HL-60 (cell line): ENCODE results near the gene IL17B.

Source experiments
- DNase-seq, 2 experiments: peaks; one replicate each; pipeline ENCODE4 v3.0.0-alpha.2; 2010 to 2020; ENCODE audit warnings: low read depth in 1 of 2, low spot score in 1 of 2
- H3K27ac ChIP-seq: fragments of 250-450 bp; sonication (Bioruptor Pico); replicated peaks from 2 replicates; pipeline ENCODE4 v1.5.1; 2020; ENCODE audit warnings: mild to moderate bottlenecking, moderate library complexity
- H3K27me3 ChIP-seq: fragments of 250-450 bp; sonication (Bioruptor Pico); 2 replicates; pipeline ENCODE4 v1.5.1; 2021; ENCODE audit warnings: mild to moderate bottlenecking, moderate library complexity; ENCODE audit not compliant: insufficient read depth, poor library complexity, severe bottlenecking
- H3K4me3 ChIP-seq: replicated peaks from 2 replicates; pipeline ENCODE4 v1.5.1; 2011; ENCODE audit warnings: mild to moderate bottlenecking, control low read depth, low read length; ENCODE audit not compliant: insufficient read depth
- CTCF ChIP-seq: IDR thresholded peaks from one replicate; pipeline ENCODE4 v1.5.1; 2011; ENCODE audit warnings: low read length, control low read depth, inconsistent platforms; ENCODE audit not compliant: insufficient read depth
- GABPA ChIP-seq: IDR thresholded peaks from 2 replicates; pipeline ENCODE4 v1.6.1; 2012; ENCODE audit warnings: low read depth
- POLR2AphosphoS5 ChIP-seq: IDR thresholded peaks from 2 replicates; pipeline ENCODE4 v1.6.1; 2012; ENCODE audit warnings: low read depth
- SPI1 ChIP-seq: IDR thresholded peaks from 2 replicates; pipeline ENCODE4 v1.6.1; 2012; ENCODE audit warnings: low read depth, mild to moderate bottlenecking, borderline replicate concordance
- TF ChIP-seq, protein P1 (sequence below): IDR thresholded peaks from 2 replicates; pipeline ENCODE4 v1.6.1; 2012; ENCODE audit warnings: low read depth; ENCODE audit not compliant: insufficient replicate concordance

IL17B gene

GRCh38 chr5:149352169-149352568, 26.9 kb downstream of the IL17B start:
- H3K27ac ChIP-seq = no peak overlapping the region
- TF ChIP-seq SPI1 = no peak
- no peak for TF ChIP-seq POLR2AphosphoS5
- TF ChIP-seq, protein P1, sequence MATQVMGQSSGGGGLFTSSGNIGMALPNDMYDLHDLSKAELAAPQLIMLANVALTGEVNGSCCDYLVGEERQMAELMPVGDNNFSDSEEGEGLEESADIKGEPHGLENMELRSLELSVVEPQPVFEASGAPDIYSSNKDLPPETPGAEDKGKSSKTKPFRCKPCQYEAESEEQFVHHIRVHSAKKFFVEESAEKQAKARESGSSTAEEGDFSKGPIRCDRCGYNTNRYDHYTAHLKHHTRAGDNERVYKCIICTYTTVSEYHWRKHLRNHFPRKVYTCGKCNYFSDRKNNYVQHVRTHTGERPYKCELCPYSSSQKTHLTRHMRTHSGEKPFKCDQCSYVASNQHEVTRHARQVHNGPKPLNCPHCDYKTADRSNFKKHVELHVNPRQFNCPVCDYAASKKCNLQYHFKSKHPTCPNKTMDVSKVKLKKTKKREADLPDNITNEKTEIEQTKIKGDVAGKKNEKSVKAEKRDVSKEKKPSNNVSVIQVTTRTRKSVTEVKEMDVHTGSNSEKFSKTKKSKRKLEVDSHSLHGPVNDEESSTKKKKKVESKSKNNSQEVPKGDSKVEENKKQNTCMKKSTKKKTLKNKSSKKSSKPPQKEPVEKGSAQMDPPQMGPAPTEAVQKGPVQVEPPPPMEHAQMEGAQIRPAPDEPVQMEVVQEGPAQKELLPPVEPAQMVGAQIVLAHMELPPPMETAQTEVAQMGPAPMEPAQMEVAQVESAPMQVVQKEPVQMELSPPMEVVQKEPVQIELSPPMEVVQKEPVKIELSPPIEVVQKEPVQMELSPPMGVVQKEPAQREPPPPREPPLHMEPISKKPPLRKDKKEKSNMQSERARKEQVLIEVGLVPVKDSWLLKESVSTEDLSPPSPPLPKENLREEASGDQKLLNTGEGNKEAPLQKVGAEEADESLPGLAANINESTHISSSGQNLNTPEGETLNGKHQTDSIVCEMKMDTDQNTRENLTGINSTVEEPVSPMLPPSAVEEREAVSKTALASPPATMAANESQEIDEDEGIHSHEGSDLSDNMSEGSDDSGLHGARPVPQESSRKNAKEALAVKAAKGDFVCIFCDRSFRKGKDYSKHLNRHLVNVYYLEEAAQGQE = no peak
- no peak for TF ChIP-seq GABPA
- TF ChIP-seq CTCF = no peak
- no peak overlapping the region for H3K4me3 ChIP-seq
- no peak for DNase-seq
- no peaks in the 10 kb centered on the region for H3K27me3 ChIP-seq

- Histone ChIP-seq H3K27ac (no peak overlapping the region), H3K4me3 (no peak overlapping the region), H3K27me3 (no peaks in the 10 kb centered on the region)
- no peak for TF ChIP-seq GABPA
- no peak for TF ChIP-seq CTCF
- TF ChIP-seq POLR2AphosphoS5 = no peak
- TF ChIP-seq, protein P1 = no peak
- no peak for TF ChIP-seq SPI1
- no peak for DNase-seq
Measured at GRCh38 chr5:149349382-149349781, 29.7 kb downstream of the IL17B start.

- TF ChIP-seq POLR2AphosphoS5 = no peak
- TF ChIP-seq, protein P1 = no peak
- no peak for TF ChIP-seq CTCF
- TF ChIP-seq SPI1 = no peak
- no peak for TF ChIP-seq GABPA
- Histone ChIP-seq H3K27ac (no peak overlapping the region), H3K4me3 (no peak overlapping the region), H3K27me3 (no peaks in the 10 kb centered on the region)
- DNase-seq = no peak
Measured at GRCh38 chr5:149348518-149348917, 30.6 kb downstream of the IL17B start.
